GM21825 (cell line): Measurements from ENCODE around the gene NPR1.
A peak's percentile ranks its signal among the peaks of the same experiment; 100 is the strongest.
"Not testable (repeated sequence)": the region's sequence is repeated elsewhere in the genome, so short reads cannot be mapped to it uniquely, and the experiment has no call there.

Source experiments
- ATAC-seq: cut with Tn5 transposase; IDR thresholded peaks from one replicate; pipeline ENCODE4 v1.9.1; 2021; ENCODE audit warnings: mild to moderate bottlenecking, moderate library complexity; ENCODE audit not compliant: unreplicated experiment

NPR1 gene

GRCh38 chr1:153649137-153649862 is 29.2 kb upstream of the NPR1 start:
- ATAC-seq = no peak

- no peak for ATAC-seq
Measured at GRCh38 chr1:153649863-153650235, 28.6 kb upstream of the NPR1 start.

DNA sequence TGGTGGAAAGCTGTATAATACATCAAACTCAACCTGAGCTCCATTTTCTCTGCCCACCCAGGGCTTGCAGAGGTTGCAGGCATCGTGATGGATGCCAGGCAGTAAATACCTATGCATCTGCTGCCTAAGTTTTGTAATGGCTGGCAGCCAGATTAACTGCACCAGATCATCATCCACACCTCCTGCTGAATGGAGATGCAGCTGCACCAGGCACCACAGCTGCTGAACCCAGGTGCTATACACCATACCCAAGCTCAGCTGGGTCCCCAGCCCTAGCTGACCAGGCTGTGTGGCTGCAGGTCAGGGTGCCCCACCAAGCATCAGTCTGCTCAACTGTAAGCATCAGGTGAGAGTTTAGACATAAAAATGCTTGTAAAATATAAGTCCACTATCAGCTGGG is 26.7 kb upstream of the NPR1 start:
- ATAC-seq = no peak

GRCh38 chr1:153652805-153653500 is 25.5 kb upstream of the NPR1 start:
- no peak for ATAC-seq

- no peak for ATAC-seq
Measured at GRCh38 chr1:153655333-153655732, 23.2 kb upstream of the NPR1 start.

DNA sequence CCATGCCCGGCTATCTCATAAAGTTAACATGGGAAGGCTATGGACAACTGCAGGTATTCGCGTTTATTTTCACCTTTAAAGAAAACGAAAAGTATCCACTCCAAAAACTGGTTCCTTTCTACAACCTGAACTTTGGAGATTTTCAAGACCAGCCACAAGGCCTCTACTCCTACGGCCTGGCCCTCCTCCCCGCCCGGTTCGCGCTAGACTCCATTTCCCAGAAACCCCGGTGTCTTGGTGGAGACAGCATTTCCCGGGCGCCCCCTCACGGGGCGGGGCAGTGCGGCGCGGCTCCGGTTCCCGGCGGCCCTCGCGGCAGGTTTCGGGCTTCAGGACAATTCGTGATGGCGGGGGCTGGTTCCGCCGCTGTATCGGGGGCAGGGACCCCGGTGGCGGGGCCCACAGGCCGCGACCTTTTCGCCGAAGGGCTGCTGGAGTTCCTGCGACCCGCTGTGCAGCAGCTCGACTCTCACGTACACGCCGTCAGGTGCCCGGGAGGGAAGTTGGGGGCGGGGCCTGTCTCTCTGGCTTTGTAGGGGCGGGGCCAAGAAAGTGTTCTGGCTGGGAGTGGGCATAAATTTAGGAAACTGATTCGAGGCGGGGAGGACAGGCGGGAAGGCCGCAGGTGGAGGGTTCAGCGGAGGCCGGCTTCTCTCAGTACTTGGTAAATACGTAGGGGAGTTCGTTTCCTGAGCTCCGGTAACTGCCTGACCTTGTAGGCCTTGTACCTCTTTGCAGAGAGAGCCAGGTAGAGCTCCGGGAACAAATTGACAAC is 19.9 kb upstream of the NPR1 start, which contains the start of gene SNAPIN:
Gene SNAPIN, plus strand, starts transcription at position 304 of the 775 bp plus-strand sequence. Its CDS starts 41 bp downstream, at position 345.
- peak; percentile 89 for ATAC-seq

DNA sequence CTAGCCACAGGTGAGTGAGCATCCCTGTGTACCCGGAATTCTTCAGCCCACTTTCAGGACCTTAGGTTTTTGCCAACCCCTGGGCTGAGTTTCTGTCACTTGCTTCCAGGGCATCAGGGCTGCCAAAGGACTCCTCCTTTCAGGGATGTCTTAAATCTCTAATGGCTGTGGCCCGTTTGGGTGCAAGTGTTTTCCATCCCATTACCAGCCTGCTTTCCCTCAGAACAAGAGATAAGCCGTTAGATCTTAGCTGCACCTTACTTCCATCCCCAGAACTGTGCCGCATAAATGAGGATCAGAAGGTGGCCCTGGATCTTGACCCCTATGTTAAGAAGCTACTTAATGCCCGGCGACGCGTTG is 19.3 kb upstream of the NPR1 start:
- ATAC-seq = no peak

DNA sequence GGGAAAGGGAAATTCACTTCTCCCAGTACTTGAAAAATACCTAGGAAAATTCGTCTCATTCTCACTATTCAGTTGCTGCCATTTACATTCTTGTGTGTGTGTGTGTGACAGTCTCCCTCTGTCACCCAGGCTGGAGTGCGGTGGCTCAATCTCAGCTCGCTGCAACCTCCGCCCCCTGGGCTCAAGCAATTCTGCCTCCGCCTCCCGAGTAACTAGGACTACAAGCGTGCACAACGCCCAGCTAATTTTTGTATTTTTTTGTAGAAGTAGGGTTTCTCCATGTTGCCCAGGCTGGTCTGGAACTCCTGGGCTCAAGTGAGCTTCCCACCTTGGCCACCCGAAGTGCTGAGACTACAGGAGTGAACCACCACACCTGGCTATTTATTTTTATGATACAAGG is 18.8 kb upstream of the NPR1 start:
- ATAC-seq = no peak

- no peak for ATAC-seq
Measured at GRCh38 chr1:153661111-153661708, 17.3 kb upstream of the NPR1 start.

- no peak for ATAC-seq
Measured at GRCh38 chr1:153662269-153662668, 16.2 kb upstream of the NPR1 start.

DNA sequence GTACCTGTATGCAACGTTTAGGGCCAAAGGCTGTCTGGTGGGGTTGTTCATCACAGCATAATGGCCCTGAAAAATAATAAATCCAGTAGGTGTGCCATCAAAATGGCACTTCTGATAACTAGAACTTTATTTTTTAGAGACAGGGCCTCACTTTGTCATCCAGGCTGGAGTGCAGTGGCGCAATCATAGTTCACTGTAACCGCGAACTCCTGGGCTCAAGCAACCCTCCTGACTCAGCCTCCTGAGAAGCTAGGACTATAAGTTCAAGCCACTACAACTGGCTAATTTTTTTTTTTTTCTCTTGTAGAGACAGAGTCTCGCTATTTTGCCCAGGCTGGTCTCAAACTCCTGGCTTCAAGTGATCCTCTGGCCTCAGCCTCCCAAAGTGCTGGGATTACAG is 15.3 kb upstream of the NPR1 start:
- no peak for ATAC-seq

DNA sequence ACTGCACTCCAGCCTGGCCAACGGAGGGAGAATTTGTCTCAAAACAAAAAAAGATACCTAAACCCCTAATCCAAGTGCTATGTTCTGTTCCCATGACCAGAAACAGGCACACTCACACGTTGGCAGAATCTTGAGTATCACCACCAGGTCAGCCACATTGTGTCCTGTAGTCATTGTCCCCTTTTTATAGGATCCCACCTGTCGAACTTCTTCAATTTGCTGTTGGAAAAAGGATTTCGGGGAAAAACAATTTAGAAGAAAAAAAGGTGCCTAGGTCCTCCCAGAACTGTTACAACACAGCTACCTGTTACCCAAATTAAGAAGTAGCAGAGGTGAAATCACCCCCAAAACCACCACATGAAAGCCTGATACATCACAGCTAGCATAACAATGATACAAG is 11.0 kb upstream of the NPR1 start:
- ATAC-seq = no peak

GRCh38 chr1:153668672-153669071 is 9.8 kb upstream of the NPR1 start:
- not testable (repeated sequence) for ATAC-seq

GRCh38 chr1:153669606-153670005 is 8.9 kb upstream of the NPR1 start:
- ATAC-seq = no peak

DNA sequence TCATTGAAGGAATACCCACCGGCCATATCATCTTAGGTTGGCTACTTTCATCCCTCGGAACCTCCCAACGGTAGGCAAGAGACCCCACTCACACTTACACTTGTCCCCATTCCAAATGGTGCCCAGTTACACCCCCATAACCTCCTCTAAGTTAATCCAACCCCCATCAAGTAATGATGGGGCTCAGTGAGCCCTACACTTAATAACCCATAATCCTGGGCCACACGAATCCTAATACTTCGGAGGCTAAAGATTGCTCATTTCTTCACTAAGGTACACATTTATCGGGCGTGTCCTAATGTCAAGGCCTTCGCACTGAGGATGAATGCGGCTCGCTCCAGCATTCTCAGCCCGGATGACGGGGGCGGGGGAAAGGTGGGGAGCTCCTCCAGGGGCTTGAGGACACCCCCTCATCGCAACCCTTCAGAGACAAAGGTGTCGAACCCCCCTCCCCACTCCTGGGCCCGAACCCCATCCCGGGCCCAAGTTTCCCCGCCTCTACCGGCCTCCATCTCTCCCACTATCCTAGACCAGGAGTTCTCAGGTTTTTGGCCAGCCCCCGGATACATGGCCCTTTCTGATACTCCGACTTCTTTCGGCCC is 8.1 kb upstream of the NPR1 start:
- ATAC-seq = no peak

GRCh38 chr1:153670859-153671627 is 7.4 kb upstream of the NPR1 start, which contains the start of gene ILF2:
Gene ILF2, minus strand, starts transcription at chr1:153670993. Its CDS starts 71 bp downstream, at chr1:153670922.
- peak; percentile 89 for ATAC-seq

DNA sequence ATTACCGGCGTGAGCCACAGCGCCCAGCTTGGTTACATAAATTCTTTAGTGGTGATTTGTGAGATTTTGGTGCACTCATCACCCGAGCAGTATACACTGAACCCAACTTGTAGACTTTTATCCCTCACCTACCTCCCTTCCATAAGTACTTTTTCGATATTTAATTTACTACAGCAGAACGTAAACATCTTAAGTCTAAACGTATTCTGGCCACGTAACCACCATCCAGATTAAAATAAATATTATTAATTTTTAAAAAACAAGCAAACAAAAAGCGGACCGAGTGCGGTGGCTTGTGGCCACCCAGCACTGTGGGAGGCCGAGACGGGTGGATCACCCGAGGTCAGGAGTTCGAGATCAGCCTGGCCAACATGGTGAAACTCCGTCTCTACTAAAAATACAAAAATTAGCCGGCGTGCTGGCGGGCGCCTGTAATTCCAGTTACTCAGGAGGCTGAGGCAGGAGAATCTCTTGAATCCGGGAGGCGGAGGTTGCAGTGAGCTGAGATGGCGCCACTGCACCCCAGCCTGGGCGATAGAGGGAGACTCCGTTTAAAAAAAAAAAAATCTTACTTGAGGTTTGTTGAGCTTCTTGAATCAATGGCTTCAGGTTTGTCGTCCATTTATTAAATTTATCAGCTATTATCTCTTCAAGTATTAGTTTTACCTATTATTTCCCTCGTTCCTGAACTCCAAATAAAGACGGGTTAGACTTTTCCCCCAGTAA is 6.7 kb upstream of the NPR1 start:
- ATAC-seq = peak; percentile 12

GRCh38 chr1:153673511-153673910 is 5.0 kb upstream of the NPR1 start:
- no peak for ATAC-seq

- ATAC-seq = no peak
Measured at GRCh38 chr1:153677718-153678518, 570 bp upstream of the NPR1 start.
